ENCODE measurements around the gene CABP1.
"Not testable (repeated sequence)": the region's sequence is repeated elsewhere in the genome, so short reads cannot be mapped to it uniquely, and the experiment has no call there.

Gene CABP1

DNA sequence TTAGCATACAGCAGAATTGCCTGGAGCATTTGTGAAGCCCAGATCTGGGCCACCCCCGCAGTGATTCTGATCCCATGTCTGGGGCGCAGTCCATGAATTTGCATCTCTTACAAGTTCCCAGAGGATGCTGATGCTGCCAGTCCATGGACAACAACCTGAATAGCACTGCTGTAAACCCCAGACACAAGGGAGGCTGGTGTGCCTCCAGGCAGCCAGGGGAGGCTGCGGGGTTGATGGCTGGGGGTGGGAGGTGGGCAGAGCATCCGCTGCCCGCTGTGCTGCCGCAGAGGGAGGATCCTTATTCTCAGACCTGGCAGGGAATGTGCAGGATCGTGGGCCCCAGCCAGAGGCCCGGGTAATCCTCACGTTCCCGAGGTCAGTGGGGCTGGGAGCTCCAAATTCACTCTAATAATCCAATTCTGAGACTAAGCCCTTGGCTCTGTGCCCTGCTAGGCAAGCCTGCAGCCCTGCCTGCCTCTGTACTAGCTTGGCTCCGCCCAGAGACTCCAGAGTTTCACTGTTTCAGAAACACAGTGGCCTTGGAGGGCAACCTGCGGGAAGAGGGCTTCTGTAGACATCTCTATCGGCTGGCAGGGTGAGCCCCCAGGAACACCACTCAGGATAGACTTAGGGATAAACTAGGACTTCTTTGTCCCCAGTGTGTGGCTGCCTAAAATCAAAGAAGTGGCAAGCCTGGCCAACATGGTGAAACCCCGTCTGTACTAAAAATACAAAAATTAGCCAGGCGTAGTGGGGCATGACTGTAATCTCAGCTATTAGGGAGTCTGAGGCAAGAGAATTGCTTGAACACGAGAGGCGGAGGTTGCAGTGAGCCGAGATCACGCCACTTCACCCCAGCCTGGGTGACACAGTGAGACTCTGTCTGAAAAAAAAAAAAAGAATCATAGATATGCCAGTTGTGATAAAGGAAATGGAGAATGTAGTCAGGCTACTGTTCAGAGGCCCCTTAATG lies 28.7 kb downstream of the CABP1 start:
- no peak overlapping the region for H3K4me3 ChIP-seq (ENCODE audit: extremely low read depth, insufficient read depth, low read length, poor library complexity, severe bottlenecking)
- H3K4me1 ChIP-seq (ENCODE audit: control insufficient read depth, insufficient read depth, low read length, poor library complexity, severe bottlenecking), result peaks cover 5% of the 10 kb centered on the region
- H3K36me3 ChIP-seq (ENCODE audit: control insufficient read depth, insufficient read depth, low read length), result no peaks in the 10 kb centered on the region
- whole genome bisulfite sequencing, 2 experiments (ENCODE audit: insufficient coverage in 2 of 2), result 56 to 57% methylated on average over 11 to 19 of the region's 19 CpGs
- no peaks in the 10 kb centered on the region for H3K9me3 ChIP-seq (ENCODE audit: control insufficient read depth, low read length)
- peak overlapping the region; percentile 3 for H3K27ac ChIP-seq (ENCODE audit: low read depth, low read length, severe bottlenecking)

DNA sequence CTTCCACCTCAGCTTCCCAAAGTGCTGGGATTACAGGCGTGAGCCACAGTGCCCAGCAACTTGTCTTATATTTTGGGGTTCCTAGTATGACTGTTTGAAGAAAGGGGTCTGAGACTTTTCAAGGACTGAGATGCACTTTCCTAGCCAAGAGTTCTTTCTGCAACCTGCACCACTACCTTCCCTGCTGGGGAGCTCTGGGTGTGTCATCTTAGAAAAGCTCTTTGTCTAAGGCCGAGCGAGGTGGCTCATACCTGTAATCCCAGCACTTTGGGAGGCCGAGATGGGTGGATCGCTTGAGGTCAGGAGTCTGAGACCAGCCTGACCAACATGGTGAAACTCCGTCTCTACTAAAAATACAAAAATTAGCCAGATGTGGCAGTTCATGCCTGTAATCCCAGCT lies 29.8 kb downstream of the CABP1 start:
- not testable (repeated sequence) for H3K9me3 ChIP-seq (ENCODE audit: control insufficient read depth, low read length); H3K36me3 ChIP-seq (ENCODE audit: control insufficient read depth, insufficient read depth, low read length); H3K27ac ChIP-seq (ENCODE audit: low read depth, low read length, severe bottlenecking); H3K4me1 ChIP-seq (ENCODE audit: control insufficient read depth, insufficient read depth, low read length, poor library complexity, severe bottlenecking); H3K4me3 ChIP-seq (ENCODE audit: extremely low read depth, insufficient read depth, low read length, poor library complexity, severe bottlenecking)
- 82 to 86% methylated on average over 2 to 5 of the region's 6 CpGs for WGBS, 2 experiments (ENCODE audit: insufficient coverage in 2 of 2)

DNA sequence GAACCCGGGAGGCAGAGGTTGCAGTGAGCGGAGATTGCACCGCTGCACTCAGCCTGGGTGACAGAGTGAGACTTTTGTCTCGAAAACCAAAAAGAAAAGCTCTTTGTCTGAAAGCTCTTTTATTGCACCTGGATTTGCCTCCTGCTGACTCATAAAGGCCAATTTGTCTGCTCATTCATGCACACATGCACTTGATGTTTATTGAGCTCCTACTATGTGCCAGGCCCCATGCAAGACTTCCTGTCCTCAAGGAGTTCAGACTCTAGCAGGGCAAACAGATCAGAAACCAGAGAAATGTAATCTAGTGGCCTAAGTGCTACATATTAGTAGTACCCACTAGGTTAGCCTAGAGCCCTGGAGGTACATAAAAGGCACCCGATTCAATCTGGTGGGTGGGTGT lies 30.2 kb downstream of the CABP1 start:
- Histone ChIP-seq H3K9me3 (ENCODE audit: control insufficient read depth, low read length) (no peaks in the 10 kb centered on the region), H3K36me3 (ENCODE audit: control insufficient read depth, insufficient read depth, low read length) (no peaks in the 10 kb centered on the region), H3K27ac (ENCODE audit: low read depth, low read length, severe bottlenecking) (no peak overlapping the region), H3K4me3 (ENCODE audit: extremely low read depth, insufficient read depth, low read length, poor library complexity, severe bottlenecking) (no peak overlapping the region), H3K4me1 (ENCODE audit: control insufficient read depth, insufficient read depth, low read length, poor library complexity, severe bottlenecking) (peaks cover 5% of the 10 kb centered on the region)
- WGBS, 2 experiments (ENCODE audit: insufficient coverage in 2 of 2), result 93 to 97% methylated on average over 5 of the region's 5 CpGs

DNA sequence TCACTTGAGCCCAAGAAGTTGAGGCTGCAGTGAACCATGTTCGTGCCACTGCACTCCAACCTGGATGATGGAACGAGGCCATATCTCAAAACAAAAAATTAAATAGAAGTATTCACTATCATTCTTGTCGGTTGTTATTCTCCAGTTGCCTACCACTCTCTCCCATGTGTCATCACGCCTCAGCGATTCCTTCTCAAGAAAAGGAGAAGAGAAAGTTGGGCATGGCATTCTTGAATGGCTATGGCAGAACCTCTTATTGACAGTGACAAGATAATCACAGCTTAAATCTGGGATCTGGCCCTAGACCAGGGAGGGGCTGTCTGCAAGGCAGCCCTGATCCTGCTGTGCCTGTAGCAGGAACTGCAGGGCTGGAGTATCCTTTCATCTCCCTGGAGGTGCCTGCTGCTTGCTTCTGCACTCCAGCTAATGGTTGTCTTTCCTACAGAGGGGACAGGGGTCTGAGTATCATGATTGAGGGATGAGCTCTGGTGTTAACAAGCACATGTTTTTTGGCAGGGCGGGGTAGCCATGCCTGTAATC lies 33.7 kb downstream of the CABP1 start:
- H3K4me3 ChIP-seq (ENCODE audit: extremely low read depth, insufficient read depth, low read length, poor library complexity, severe bottlenecking), result no peak overlapping the region
- H3K4me1 ChIP-seq (ENCODE audit: control insufficient read depth, insufficient read depth, low read length, poor library complexity, severe bottlenecking), result peaks cover 7% of the 10 kb centered on the region
- H3K36me3 ChIP-seq (ENCODE audit: control insufficient read depth, insufficient read depth, low read length), result no peaks in the 10 kb centered on the region
- no peak overlapping the region for H3K27ac ChIP-seq (ENCODE audit: low read depth, low read length, severe bottlenecking)
- 89 to 100% methylated on average over 2 to 5 of the region's 6 CpGs for WGBS, 2 experiments (ENCODE audit: insufficient coverage in 2 of 2)
- H3K9me3 ChIP-seq (ENCODE audit: control insufficient read depth, low read length), result no peaks in the 10 kb centered on the region

DNA sequence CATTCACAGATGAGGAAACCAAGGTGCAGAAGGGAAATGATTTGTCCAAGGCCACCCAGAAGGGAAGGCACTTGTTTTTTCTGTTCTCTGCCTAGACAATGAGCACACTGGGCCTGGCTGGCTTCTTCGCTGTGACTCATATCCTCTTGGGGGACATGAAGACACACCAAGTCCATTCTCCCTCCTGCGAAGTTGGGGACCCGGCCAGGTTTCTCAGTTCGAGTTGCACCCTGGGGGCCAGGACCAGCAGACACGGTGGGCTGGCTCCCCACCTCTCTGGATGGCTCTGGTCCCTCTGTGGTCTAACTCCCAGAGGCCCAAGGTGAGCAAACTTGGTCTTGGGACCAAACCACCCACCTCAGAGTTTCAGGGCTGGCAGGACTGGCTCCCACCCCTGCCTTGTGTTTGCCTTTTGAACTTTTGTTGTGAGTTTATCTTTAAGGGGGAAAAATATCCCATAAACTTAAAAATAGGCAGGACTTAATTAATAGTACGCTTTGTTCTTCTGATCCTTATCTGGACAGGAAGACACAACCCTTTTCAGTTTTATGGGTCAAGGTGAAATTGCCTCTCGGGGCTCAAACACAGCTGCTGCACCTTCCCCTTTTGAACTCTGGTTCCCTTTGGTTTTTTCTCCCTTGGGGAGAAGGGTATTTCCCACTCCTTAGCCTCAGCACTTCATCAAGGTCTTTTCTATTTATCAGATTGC lies 37.5 kb downstream of the CABP1 start:
- peaks cover 4% of the 10 kb centered on the region for H3K4me1 ChIP-seq (ENCODE audit: control insufficient read depth, insufficient read depth, low read length, poor library complexity, severe bottlenecking)
- H3K27ac ChIP-seq (ENCODE audit: low read depth, low read length, severe bottlenecking), result peak overlapping the region; percentile 3
- no peaks in the 10 kb centered on the region for H3K36me3 ChIP-seq (ENCODE audit: control insufficient read depth, insufficient read depth, low read length)
- 77 to 85% methylated on average over 5 to 6 of the region's 7 CpGs for WGBS, 2 experiments (ENCODE audit: insufficient coverage in 2 of 2)
- no peak overlapping the region for H3K4me3 ChIP-seq (ENCODE audit: extremely low read depth, insufficient read depth, low read length, poor library complexity, severe bottlenecking)
- H3K9me3 ChIP-seq (ENCODE audit: control insufficient read depth, low read length), result no peaks in the 10 kb centered on the region

DNA sequence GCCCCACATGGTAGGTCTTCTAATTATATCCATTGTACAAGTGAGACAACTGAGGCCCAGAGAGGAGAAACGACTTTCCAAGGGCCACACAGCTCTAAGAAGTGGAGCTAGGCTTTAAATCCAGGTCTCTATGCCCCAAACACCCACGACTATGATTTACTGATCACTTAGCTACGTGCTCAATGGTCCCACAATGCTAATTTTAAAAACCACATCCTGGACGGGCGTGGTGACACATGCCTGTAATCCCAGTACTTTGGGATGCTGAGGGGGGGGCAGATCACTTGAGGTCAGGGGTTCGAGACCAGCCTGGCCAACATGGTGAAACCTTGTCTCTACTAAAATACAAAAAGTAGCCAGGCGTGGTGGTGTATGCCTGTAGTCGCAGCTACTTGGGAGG lies 38.1 kb downstream of the CABP1 start:
- WGBS, 2 experiments (ENCODE audit: insufficient coverage in 2 of 2), result 93 to 100% methylated on average over 5 of the region's 8 CpGs
- Histone ChIP-seq H3K4me1 (ENCODE audit: control insufficient read depth, insufficient read depth, low read length, poor library complexity, severe bottlenecking) (peaks cover 4% of the 10 kb centered on the region), H3K9me3 (ENCODE audit: control insufficient read depth, low read length) (no peaks in the 10 kb centered on the region), H3K36me3 (ENCODE audit: control insufficient read depth, insufficient read depth, low read length) (no peaks in the 10 kb centered on the region), H3K27ac (ENCODE audit: low read depth, low read length, severe bottlenecking) (no peak overlapping the region), H3K4me3 (ENCODE audit: extremely low read depth, insufficient read depth, low read length, poor library complexity, severe bottlenecking) (no peak overlapping the region)

DNA sequence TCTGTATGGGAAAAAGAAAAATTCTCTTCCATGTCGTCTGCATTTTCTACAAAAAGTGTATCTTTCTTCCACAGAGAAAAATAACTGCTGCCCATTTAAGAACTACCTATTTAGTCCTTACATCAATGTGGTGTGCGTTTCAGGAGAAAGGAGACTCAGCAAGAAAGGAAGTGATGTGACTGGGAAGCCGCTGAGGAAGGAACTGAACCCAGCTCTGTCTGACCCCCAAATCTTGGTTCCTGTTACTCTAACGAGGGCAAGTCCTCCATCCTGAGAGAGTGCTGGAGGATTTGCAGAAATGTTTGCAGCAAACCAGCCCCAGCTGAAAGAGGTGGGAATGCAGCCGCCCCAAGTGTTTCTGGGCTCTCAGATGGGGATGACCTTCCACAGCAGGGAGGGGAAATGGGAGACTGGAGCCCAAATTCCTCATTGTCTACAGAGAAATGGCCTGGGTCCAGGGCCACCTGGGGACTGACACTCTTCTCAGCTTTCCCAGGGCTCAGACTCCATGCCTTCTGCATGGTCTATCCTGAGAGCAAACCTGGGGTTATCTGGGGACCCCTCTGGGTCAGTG lies 39.8 kb downstream of the CABP1 start:
- WGBS, 2 experiments (ENCODE audit: insufficient coverage in 2 of 2), result 67 to 80% methylated on average over 3 to 4 of the region's 5 CpGs

DNA sequence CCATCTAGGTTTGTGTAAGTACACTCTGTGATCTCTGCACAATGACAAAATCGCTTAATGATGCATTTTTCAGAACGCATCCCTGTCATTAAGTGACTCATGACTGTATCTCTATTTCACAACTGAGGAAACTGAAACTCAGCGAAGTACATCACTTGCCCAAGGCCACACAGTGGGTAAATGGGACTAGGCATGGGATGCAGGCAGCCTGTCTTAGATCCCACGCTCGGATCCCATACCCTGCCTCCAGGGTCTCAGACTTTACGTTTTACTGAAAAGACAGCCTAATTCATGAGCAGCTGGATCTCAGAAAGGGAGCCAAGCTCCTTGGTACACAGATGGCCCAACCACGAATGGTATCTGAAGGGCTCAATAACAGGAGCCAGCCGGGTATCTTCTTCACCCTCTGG lies 44.1 kb downstream of the CABP1 start:
- WGBS, 2 experiments (ENCODE audit: insufficient coverage in 2 of 2), result 87 to 89% methylated on average over 7 to 8 of the region's 8 CpGs
- no peak overlapping the region for H3K27ac ChIP-seq (ENCODE audit: low read depth, low read length, severe bottlenecking)

More for the DNA sequence above, 39.8 kb downstream of the CABP1 start:
- Histone ChIP-seq H3K36me3 (ENCODE audit: control insufficient read depth, insufficient read depth, low read length) (no peaks in the 10 kb centered on the region), H3K9me3 (ENCODE audit: control insufficient read depth, low read length) (no peaks in the 10 kb centered on the region), H3K27ac (ENCODE audit: low read depth, low read length, severe bottlenecking) (no peak overlapping the region), H3K4me1 (ENCODE audit: control insufficient read depth, insufficient read depth, low read length, poor library complexity, severe bottlenecking) (peaks cover 4% of the 10 kb centered on the region), H3K4me3 (ENCODE audit: extremely low read depth, insufficient read depth, low read length, poor library complexity, severe bottlenecking) (no peak overlapping the region)

DNA sequence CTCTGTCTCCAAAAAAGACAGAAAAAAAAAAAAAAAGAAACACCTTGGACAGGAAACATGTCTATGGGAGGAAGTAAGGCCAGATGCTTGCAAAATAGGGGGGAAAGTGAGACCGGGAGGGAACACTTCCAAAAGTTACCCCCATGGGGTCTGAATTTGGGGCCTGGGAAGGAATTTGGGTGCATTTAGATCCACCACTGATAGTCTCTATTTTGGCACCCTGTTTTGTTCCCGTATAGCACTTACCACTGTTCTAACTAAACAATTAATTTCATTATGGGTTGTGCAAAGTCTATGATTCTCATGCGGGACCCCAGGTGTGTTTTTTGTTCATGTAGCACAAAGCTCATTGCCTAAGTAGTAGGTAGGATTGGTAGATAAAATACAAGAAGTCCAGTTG lies 45.1 kb downstream of the CABP1 start:
- Histone ChIP-seq H3K4me1 (ENCODE audit: control insufficient read depth, insufficient read depth, low read length, poor library complexity, severe bottlenecking) (peaks cover 7% of the 10 kb centered on the region), H3K9me3 (ENCODE audit: control insufficient read depth, low read length) (no peaks in the 10 kb centered on the region), H3K36me3 (ENCODE audit: control insufficient read depth, insufficient read depth, low read length) (no peaks in the 10 kb centered on the region), H3K27ac (ENCODE audit: low read depth, low read length, severe bottlenecking) (no peak overlapping the region), H3K4me3 (ENCODE audit: extremely low read depth, insufficient read depth, low read length, poor library complexity, severe bottlenecking) (peak overlapping the region; percentile 91)
- WGBS, 2 experiments (ENCODE audit: insufficient coverage in 2 of 2), result 100% methylated on average over 1 of the region's 3 CpGs; no CpG with 5 or more reads in 1 of the 2 experiments

More for the DNA sequence above, 44.1 kb downstream of the CABP1 start:
- Histone ChIP-seq H3K36me3 (ENCODE audit: control insufficient read depth, insufficient read depth, low read length) (no peaks in the 10 kb centered on the region), H3K9me3 (ENCODE audit: control insufficient read depth, low read length) (no peaks in the 10 kb centered on the region), H3K4me3 (ENCODE audit: extremely low read depth, insufficient read depth, low read length, poor library complexity, severe bottlenecking) (no peak overlapping the region), H3K4me1 (ENCODE audit: control insufficient read depth, insufficient read depth, low read length, poor library complexity, severe bottlenecking) (peaks cover 5% of the 10 kb centered on the region)

DNA sequence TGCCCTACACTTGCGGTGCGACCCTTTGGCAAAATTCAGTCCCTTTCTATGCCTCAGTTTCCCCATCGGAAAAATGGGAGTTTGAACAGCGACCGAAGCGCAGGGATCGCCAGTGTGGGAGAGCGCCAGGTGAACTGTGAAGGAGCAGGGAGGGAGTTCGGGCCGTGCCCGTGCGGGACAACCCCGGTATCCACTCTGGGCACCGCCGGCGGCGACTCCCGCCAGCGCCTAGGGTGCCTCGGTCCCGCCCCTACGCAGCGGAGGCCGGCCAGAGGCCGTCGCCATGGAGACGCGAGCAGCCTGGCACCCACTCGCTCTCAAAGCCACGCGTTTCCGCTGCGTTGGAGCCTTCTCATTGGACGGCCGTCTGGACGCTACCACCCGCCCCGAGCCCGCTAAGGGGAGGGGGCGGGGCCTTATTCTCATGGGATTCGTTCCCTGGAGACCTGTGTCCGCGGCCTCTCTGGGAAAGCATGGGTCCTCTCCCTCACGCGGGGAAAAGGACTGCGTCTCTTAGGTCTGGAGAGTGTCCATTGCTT lies 45.8 kb downstream of the CABP1 start:
- peaks cover 11% of the 10 kb centered on the region for H3K4me1 ChIP-seq (ENCODE audit: control insufficient read depth, insufficient read depth, low read length, poor library complexity, severe bottlenecking)
- 0% methylated on average over 38 to 44 of the region's 46 CpGs for WGBS, 2 experiments (ENCODE audit: insufficient coverage in 2 of 2)
- no peaks in the 10 kb centered on the region for H3K9me3 ChIP-seq (ENCODE audit: control insufficient read depth, low read length)
- H3K4me3 ChIP-seq (ENCODE audit: extremely low read depth, insufficient read depth, low read length, poor library complexity, severe bottlenecking), result peak overlapping the region; percentile 91
- H3K36me3 ChIP-seq (ENCODE audit: control insufficient read depth, insufficient read depth, low read length), result no peaks in the 10 kb centered on the region
- peak overlapping the region; percentile 96 for H3K27ac ChIP-seq (ENCODE audit: low read depth, low read length, severe bottlenecking)
